ENCODE measurements around the gene BACH2. TPM values are rescaled to one million over a fixed set of nuclear protein-coding genes. Genes with fewer than 3 reads are reported as not detected.

The BACH2 gene
- total RNA-seq, 1 experiment from 2014 or later: not detected

- H3K4me3 ChIP-seq: no peak overlapping the region
Measured at GRCh38 chr6:90103056-90103800, 193.4 kb downstream of the BACH2 start.

GRCh38 chr6:90101403-90101802 is 195.2 kb downstream of the BACH2 start:
- no peaks in the 10 kb centered on the region for H3K36me3 ChIP-seq
- no peaks in the 10 kb centered on the region for H3K27me3 ChIP-seq
- no peak overlapping the region for H3K4me3 ChIP-seq
- DNase-seq: no peak
- peaks cover 5% of the 10 kb centered on the region; the same call in 1 of the 2 replicates for H3K9me3 ChIP-seq

More at GRCh38 chr6:90103056-90103800, 193.4 kb downstream of the BACH2 start:
- no peaks in the 10 kb centered on the region for H3K27me3 ChIP-seq
- H3K36me3 ChIP-seq: no peaks in the 10 kb centered on the region
- DNase-seq: no peak
- peaks cover 5% of the 10 kb centered on the region; the same call in 1 of the 2 replicates for H3K9me3 ChIP-seq

GRCh38 chr6:90100059-90100665 is 196.5 kb downstream of the BACH2 start:
- DNase-seq: no peak
- H3K9me3 ChIP-seq: peaks cover 5% of the 10 kb centered on the region; the same call in 1 of the 2 replicates
- H3K4me3 ChIP-seq: no peak overlapping the region
- no peaks in the 10 kb centered on the region for H3K27me3 ChIP-seq
- H3K36me3 ChIP-seq: no peaks in the 10 kb centered on the region

- H3K36me3 ChIP-seq: no peaks in the 10 kb centered on the region
- no peak for DNase-seq
- peaks cover 5% of the 10 kb centered on the region; the same call in 1 of the 2 replicates for H3K9me3 ChIP-seq
- no peaks in the 10 kb centered on the region for H3K27me3 ChIP-seq
- no peak overlapping the region for H3K4me3 ChIP-seq
Measured at GRCh38 chr6:90098627-90099026, 198.0 kb downstream of the BACH2 start.

GRCh38 chr6:90098001-90098531 is 198.6 kb downstream of the BACH2 start:
- no peak overlapping the region for H3K4me3 ChIP-seq
- H3K9me3 ChIP-seq: peaks cover 5% of the 10 kb centered on the region; the same call in 1 of the 2 replicates
- no peaks in the 10 kb centered on the region for H3K27me3 ChIP-seq
- H3K36me3 ChIP-seq: no peaks in the 10 kb centered on the region
- peak; percentile 88 for DNase-seq

- peaks cover 5% of the 10 kb centered on the region; the same call in 1 of the 2 replicates for H3K9me3 ChIP-seq
- H3K27me3 ChIP-seq: no peaks in the 10 kb centered on the region
- no peak overlapping the region for H3K4me3 ChIP-seq
- no peaks in the 10 kb centered on the region for H3K36me3 ChIP-seq
- DNase-seq: no peak
Measured at GRCh38 chr6:90097356-90097755, 199.3 kb downstream of the BACH2 start.

GRCh38 chr6:90096818-90097217 is 199.8 kb downstream of the BACH2 start:
- Histone ChIP-seq H3K36me3 (no peaks in the 10 kb centered on the region), H3K4me3 (no peak overlapping the region), H3K9me3 (peaks cover 5% of the 10 kb centered on the region; the same call in 1 of the 2 replicates), H3K27me3 (no peaks in the 10 kb centered on the region)
- DNase-seq: no peak

GRCh38 chr6:90095788-90096187 is 200.9 kb downstream of the BACH2 start:
- Histone ChIP-seq H3K9me3 (no peaks in the 10 kb centered on the region), H3K27me3 (no peaks in the 10 kb centered on the region), H3K36me3 (no peaks in the 10 kb centered on the region), H3K4me3 (no peak overlapping the region)
- no peak for DNase-seq

GRCh38 chr6:90095145-90095544 is 201.5 kb downstream of the BACH2 start:
- Histone ChIP-seq H3K36me3 (no peaks in the 10 kb centered on the region), H3K27me3 (no peaks in the 10 kb centered on the region), H3K4me3 (no peak overlapping the region), H3K9me3 (no peaks in the 10 kb centered on the region)
- no peak for DNase-seq

- Histone ChIP-seq H3K4me3 (no peak overlapping the region), H3K9me3 (no peaks in the 10 kb centered on the region)
- no peak for DNase-seq
Measured at GRCh38 chr6:90093558-90094073, 203.0 kb downstream of the BACH2 start.

GRCh38 chr6:90090866-90091265 is 205.8 kb downstream of the BACH2 start:
- no peaks in the 10 kb centered on the region for H3K36me3 ChIP-seq
- no peaks in the 10 kb centered on the region for H3K9me3 ChIP-seq
- no peaks in the 10 kb centered on the region for H3K27me3 ChIP-seq
- H3K4me3 ChIP-seq: no peak overlapping the region
- DNase-seq: no peak

More at GRCh38 chr6:90093558-90094073, 203.0 kb downstream of the BACH2 start:
- H3K27me3 ChIP-seq: no peaks in the 10 kb centered on the region
- H3K36me3 ChIP-seq: no peaks in the 10 kb centered on the region

GRCh38 chr6:90088009-90088408 is 208.6 kb downstream of the BACH2 start:
- H3K27me3 ChIP-seq: no peaks in the 10 kb centered on the region
- no peaks in the 10 kb centered on the region for H3K36me3 ChIP-seq
- H3K4me3 ChIP-seq: no peak overlapping the region
- no peak for DNase-seq
- H3K9me3 ChIP-seq: no peaks in the 10 kb centered on the region

- Histone ChIP-seq H3K4me3 (no peak overlapping the region), H3K36me3 (no peaks in the 10 kb centered on the region), H3K9me3 (no peaks in the 10 kb centered on the region), H3K27me3 (no peaks in the 10 kb centered on the region)
- DNase-seq: no peak
Measured at GRCh38 chr6:90087106-90087833, 209.4 kb downstream of the BACH2 start.

GRCh38 chr6:90086517-90086916 is 210.1 kb downstream of the BACH2 start:
- peak; percentile 4 for DNase-seq

GRCh38 chr6:90083891-90084290 is 212.8 kb downstream of the BACH2 start:
- H3K36me3 ChIP-seq: no peaks in the 10 kb centered on the region
- no peaks in the 10 kb centered on the region for H3K9me3 ChIP-seq
- H3K4me3 ChIP-seq: no peak overlapping the region
- H3K27me3 ChIP-seq: no peaks in the 10 kb centered on the region; the same call in 1 of the 2 replicates
- no peak for DNase-seq

More at GRCh38 chr6:90086517-90086916, 210.1 kb downstream of the BACH2 start:
- Histone ChIP-seq H3K9me3 (no peaks in the 10 kb centered on the region), H3K4me3 (no peak overlapping the region), H3K36me3 (no peaks in the 10 kb centered on the region), H3K27me3 (no peaks in the 10 kb centered on the region; the same call in 1 of the 2 replicates)

- no peak for DNase-seq
- Histone ChIP-seq H3K9me3 (no peaks in the 10 kb centered on the region), H3K36me3 (no peaks in the 10 kb centered on the region), H3K4me3 (no peak overlapping the region), H3K27me3 (peaks cover 4% of the 10 kb centered on the region)
Measured at GRCh38 chr6:90082847-90083246, 213.8 kb downstream of the BACH2 start.

All from MG63 (cell line).